Mesenchymal stem cell (in vitro differentiated cells and primary cell): Measurements from ENCODE around the gene ERN1.

ENCODE experiments used
- DNase-seq: peaks from one replicate; pipeline ENCODE4 v3.0.0-alpha.2; 2013
- H2AFZ ChIP-seq: one replicate; pipeline ENCODE4 v1.6.1; 2013; ENCODE audit warnings: low read depth, mild to moderate bottlenecking, control low read depth, inconsistent platforms, low read length, moderate library complexity
- H2AK5ac ChIP-seq: 2 replicates; pipeline ENCODE4 v1.6.1; 2013; ENCODE audit warnings: low read length, moderate library complexity, mild to moderate bottlenecking, inconsistent platforms; ENCODE audit not compliant: severe bottlenecking
- H2BK120ac ChIP-seq: one replicate; pipeline ENCODE4 v1.6.1; 2013; ENCODE audit warnings: low read depth, mild to moderate bottlenecking, inconsistent platforms, low read length, moderate library complexity
- H2BK12ac ChIP-seq, 2 experiments: one replicate each; pipeline ENCODE4 v1.6.1; 2013; ENCODE audit warnings: inconsistent platforms in 2 of 2, low read length in 2 of 2, mild to moderate bottlenecking in 2 of 2, moderate library complexity in 2 of 2, control low read depth in 1 of 2
- H2BK15ac ChIP-seq: one replicate; pipeline ENCODE4 v1.6.1; 2013; ENCODE audit warnings: mild to moderate bottlenecking, low read depth, inconsistent platforms; ENCODE audit not compliant: poor library complexity, severe bottlenecking
- H2BK5ac ChIP-seq: 2 replicates; pipeline ENCODE4 v1.6.1; 2013; ENCODE audit warnings: low read depth, mild to moderate bottlenecking, low read length, control low read depth, inconsistent platforms; ENCODE audit not compliant: poor library complexity, severe bottlenecking
- H3K14ac ChIP-seq, 2 experiments: one replicate each; pipeline ENCODE4 v1.6.1; 2013; ENCODE audit warnings: inconsistent platforms in 2 of 2, low read length in 2 of 2, control low read depth in 1 of 2, mild to moderate bottlenecking in 1 of 2, moderate library complexity in 1 of 2
- H3K18ac ChIP-seq, 2 experiments: one replicate each; pipeline ENCODE4 v1.6.1; 2013; ENCODE audit warnings: inconsistent platforms in 2 of 2, low read length in 2 of 2, control low read depth in 1 of 2, low read depth in 1 of 2, mild to moderate bottlenecking in 1 of 2
- H3K23ac ChIP-seq, 2 experiments: one replicate each; pipeline ENCODE4 v1.6.1; 2013; ENCODE audit warnings: inconsistent platforms in 2 of 2, low read length in 2 of 2, mild to moderate bottlenecking in 2 of 2, moderate library complexity in 2 of 2, control low read depth in 1 of 2
- H3K27ac ChIP-seq: 2 replicates; pipeline ENCODE4 v1.5.1; 2013; ENCODE audit warnings: mild to moderate bottlenecking, moderate library complexity, low read length, control low read depth, inconsistent platforms; ENCODE audit not compliant: poor library complexity, severe bottlenecking
- H3K27me3 ChIP-seq, 2 experiments: 2 replicates each; pipeline versions ENCODE4 v1.6.1 to v1.7.0; 2013; ENCODE audit warnings: low read length in 2 of 2, mild to moderate bottlenecking in 2 of 2, moderate library complexity in 2 of 2, control low read depth in 1 of 2, inconsistent platforms in 1 of 2; ENCODE audit not compliant: control insufficient read depth in 1 of 2, insufficient read depth in 1 of 2
- H3K36me3 ChIP-seq, 2 experiments: 2 replicates each; pipeline versions ENCODE4 v1.6.1 to v1.7.0; 2013; ENCODE audit warnings: low read length in 2 of 2, control low read depth in 1 of 2, inconsistent platforms in 1 of 2, low read depth in 1 of 2, mild to moderate bottlenecking in 1 of 2; ENCODE audit not compliant: insufficient read depth in 2 of 2, control insufficient read depth in 1 of 2
- H3K4ac ChIP-seq, 2 experiments: one replicate each; pipeline ENCODE4 v1.6.1; 2013; ENCODE audit warnings: inconsistent platforms in 2 of 2, low read length in 2 of 2, mild to moderate bottlenecking in 2 of 2, moderate library complexity in 2 of 2, control low read depth in 1 of 2, low read depth in 1 of 2
- H3K4me1 ChIP-seq: 2 replicates; pipeline ENCODE4 v1.6.1; 2013; ENCODE audit warnings: low read depth, low read length, control low read depth; ENCODE audit not compliant: control insufficient read depth, insufficient read depth
- H3K4me2 ChIP-seq: 2 replicates; pipeline ENCODE4 v1.6.1; 2013; ENCODE audit warnings: low read length, mild to moderate bottlenecking, inconsistent platforms; ENCODE audit not compliant: poor library complexity, severe bottlenecking
- H3K4me3 ChIP-seq, 2 experiments: 2 replicates each; pipeline versions ENCODE4 v1.5.1 to v1.7.0; 2013; ENCODE audit warnings: low read length in 2 of 2, mild to moderate bottlenecking in 2 of 2, control low read depth in 1 of 2, low read depth in 1 of 2; ENCODE audit not compliant: insufficient read depth in 1 of 2
- H3K79me1 ChIP-seq: replicated peaks from 2 replicates; pipeline ENCODE4 v1.6.1; 2013; ENCODE audit warnings: mild to moderate bottlenecking, control low read depth, low read length, inconsistent platforms; ENCODE audit not compliant: poor library complexity, severe bottlenecking
- H3K9ac ChIP-seq: 2 replicates; pipeline ENCODE4 v1.7.0; 2013; ENCODE audit warnings: mild to moderate bottlenecking, low read length, moderate library complexity
- H3K9me3 ChIP-seq: 2 replicates; pipeline ENCODE4 v1.7.0; 2013; ENCODE audit warnings: mild to moderate bottlenecking, low read length; ENCODE audit not compliant: control insufficient read depth
- H4K8ac ChIP-seq: one replicate; pipeline ENCODE4 v1.6.1; 2013; ENCODE audit warnings: inconsistent platforms, mild to moderate bottlenecking, low read length, moderate library complexity
- H4K91ac ChIP-seq: one replicate; pipeline ENCODE4 v1.6.1; 2013; ENCODE audit warnings: mild to moderate bottlenecking, low read length, inconsistent platforms
- WGBS: methylation state at CpG from one replicate; pipeline ENCODE4 v1.1.7; 2013; ENCODE audit warnings: mixed read lengths; 5-methylcytosine and 5-hydroxymethylcytosine counted together

ERN1 gene

DNA sequence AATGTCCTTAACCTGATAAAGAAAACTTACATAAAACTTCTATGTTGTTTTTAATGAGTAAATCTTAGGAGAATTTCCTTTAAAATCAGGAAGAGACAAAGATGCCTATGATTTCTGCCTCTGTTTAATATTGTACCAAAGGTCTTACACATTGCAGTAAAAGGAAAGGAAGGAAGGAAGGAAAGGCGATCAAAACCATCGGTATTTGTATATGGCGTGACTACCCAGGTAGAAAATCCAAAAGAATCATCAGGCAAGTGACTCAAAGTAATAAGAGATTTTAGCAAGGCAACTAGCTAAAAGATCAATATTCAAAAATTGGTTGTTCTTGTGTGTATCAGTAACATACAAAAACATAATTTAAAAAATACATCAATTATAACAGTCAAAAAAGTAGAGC, 113.0 kb downstream of the ERN1 start:
- Histone ChIP-seq H3K14ac (no peak overlapping the region), H3K4me3 (no peak overlapping the region), H3K23ac (no peak overlapping the region), H3K27ac (no peak overlapping the region), H3K27me3 (peaks cover 9 to 11% of the 10 kb centered on the region in 2 experiments), H3K79me1 (no peaks in the 10 kb centered on the region), H3K36me3 (no peaks in the 10 kb centered on the region), H3K4me1 (peaks cover 2% of the 10 kb centered on the region), H3K9ac (no peak overlapping the region), H3K18ac (no peak overlapping the region), H2AFZ (no peak overlapping the region), H2BK5ac (no peak overlapping the region), H2BK15ac (no peak overlapping the region), H3K4ac (no peak overlapping the region), H2BK12ac (no peak overlapping the region), H3K9me3 (no peaks in the 10 kb centered on the region), H2BK120ac (no peak overlapping the region), H3K4me2 (no peak overlapping the region), H4K91ac (no peak overlapping the region), H2AK5ac (no peak overlapping the region), H4K8ac (no peak overlapping the region)
- no peak for DNase-seq
- 80% methylated on average over 1 of the region's 3 CpGs for WGBS

DNA sequence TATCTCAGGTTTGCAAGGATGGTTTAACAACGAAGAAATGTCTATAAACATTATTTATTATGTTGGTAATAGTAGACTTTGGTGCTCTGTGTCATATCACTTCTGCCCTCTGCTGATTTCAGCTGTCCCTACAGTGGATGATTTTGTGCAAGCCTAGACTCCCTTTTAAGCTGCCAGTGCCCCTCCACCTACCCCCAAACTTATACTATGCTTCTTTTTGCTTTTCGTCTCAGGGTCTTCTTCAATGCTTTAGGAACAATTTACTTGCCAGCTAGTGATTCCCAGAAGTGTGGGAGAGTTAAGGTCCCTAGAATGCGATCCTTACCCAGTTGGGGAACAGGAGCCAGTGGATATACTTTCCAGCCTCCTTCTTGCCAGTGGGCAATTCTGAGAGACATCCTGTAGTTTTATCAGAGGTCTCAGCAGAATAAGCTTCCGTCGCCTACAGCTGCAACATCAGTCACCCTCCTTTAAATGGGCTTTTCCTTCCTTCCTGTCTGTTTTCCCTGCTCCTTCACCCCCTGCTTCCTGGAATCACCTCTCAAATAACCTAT, 113.6 kb downstream of the ERN1 start:
- Histone ChIP-seq H3K4me1 (peaks cover 2% of the 10 kb centered on the region), H3K23ac (no peak overlapping the region), H3K36me3 (no peaks in the 10 kb centered on the region), H3K4me3 (no peak overlapping the region), H3K9me3 (no peaks in the 10 kb centered on the region), H3K27me3 (peaks cover 9 to 11% of the 10 kb centered on the region in 2 experiments), H2AFZ (no peak overlapping the region), H2AK5ac (no peak overlapping the region), H3K14ac (no peak overlapping the region), H2BK5ac (no peak overlapping the region), H2BK120ac (no peak overlapping the region), H3K79me1 (no peaks in the 10 kb centered on the region), H2BK15ac (no peak overlapping the region), H3K4me2 (no peak overlapping the region), H3K4ac (no peak overlapping the region), H3K18ac (no peak overlapping the region), H2BK12ac (no peak overlapping the region), H4K8ac (no peak overlapping the region), H3K27ac (no peak overlapping the region), H3K9ac (no peak overlapping the region), H4K91ac (no peak overlapping the region)
- no peak for DNase-seq
- WGBS: 64% methylated on average over 4 of the region's 5 CpGs

DNA sequence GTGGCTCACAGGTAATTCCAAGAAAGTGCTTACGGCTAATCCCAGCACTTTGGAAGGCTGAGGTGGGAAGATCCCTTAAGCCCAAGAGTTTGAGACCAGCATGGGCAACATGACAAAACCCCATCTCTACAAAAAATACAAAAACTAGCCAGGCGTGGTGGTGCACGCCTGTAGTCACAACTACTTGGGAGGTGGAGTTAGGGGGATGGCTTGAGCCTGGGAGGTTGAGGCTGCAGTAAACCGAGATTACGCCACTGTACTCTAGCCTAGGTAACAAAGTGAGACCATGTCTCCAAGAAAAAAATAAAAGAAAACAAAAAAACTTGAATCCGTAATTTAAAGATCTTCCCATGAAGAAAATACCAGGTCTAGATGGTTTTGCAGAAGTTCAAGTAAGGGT, 114.5 kb downstream of the ERN1 start:
- H3K18ac ChIP-seq: no peak overlapping the region
- no peaks in the 10 kb centered on the region for H3K36me3 ChIP-seq
- H2BK15ac ChIP-seq: no peak overlapping the region
- no peaks in the 10 kb centered on the region for H3K9me3 ChIP-seq
- H3K27me3 ChIP-seq: peaks cover 8 to 11% of the 10 kb centered on the region in 2 experiments
- H2BK5ac ChIP-seq: no peak overlapping the region
- no peak overlapping the region for H2BK12ac ChIP-seq
- H3K23ac ChIP-seq: no peak overlapping the region
- H3K14ac ChIP-seq: no peak overlapping the region
- 90% methylated on average over 1 of the region's 6 CpGs for WGBS
- H3K79me1 ChIP-seq: no peaks in the 10 kb centered on the region
- H3K9ac ChIP-seq: no peak overlapping the region
- H3K4me1 ChIP-seq: peaks cover 1% of the 10 kb centered on the region
- H2AFZ ChIP-seq: no peak overlapping the region
- no peak overlapping the region for H3K4me3 ChIP-seq
- no peak for DNase-seq
- H2BK120ac ChIP-seq: no peak overlapping the region
- H3K27ac ChIP-seq: no peak overlapping the region
- H3K4me2 ChIP-seq: no peak overlapping the region
- no peak overlapping the region for H4K91ac ChIP-seq
- H2AK5ac ChIP-seq: no peak overlapping the region
- no peak overlapping the region for H3K4ac ChIP-seq
- no peak overlapping the region for H4K8ac ChIP-seq

DNA sequence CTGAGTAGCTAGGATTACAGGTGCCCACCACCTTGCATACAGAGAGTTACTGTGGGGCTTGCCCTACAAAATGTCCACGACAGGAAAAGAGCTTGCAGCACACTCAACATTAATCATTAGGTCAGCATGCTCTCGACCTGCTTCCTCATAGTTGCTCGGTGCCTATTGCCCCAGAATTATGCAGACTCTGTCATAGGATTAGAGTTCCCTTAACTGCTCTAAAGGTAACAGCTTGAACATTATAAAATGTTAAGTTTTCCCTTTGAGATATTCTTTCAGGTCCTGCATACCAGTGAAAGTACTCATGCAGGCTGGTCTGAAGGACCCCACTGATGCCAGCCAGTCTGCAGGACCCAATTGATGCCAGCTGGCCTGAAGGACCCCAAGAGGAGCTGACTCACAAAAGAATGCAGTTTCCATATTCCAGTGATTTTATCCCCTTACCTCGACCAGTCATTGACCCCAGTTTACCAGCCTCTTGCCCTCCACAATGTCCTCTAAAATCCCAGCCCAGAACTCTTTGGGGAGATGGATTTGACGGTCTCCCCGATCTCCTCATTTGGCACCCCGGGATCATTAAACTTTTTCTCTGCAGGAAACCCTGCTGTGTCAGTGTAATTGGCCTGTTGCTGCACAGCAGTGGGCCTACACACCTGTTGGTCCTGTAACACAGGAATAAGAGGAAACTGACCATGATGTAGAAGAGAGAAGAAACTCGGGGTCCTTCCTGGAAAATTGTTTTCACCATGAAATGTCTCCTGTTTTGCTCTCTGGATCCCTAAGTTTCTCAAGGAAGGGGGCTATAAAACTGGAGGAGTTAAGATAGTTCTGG, 120.2 kb downstream of the ERN1 start:
- H3K4me3 ChIP-seq: no peak overlapping the region
- H2BK5ac ChIP-seq: no peak overlapping the region
- no peak overlapping the region for H2BK12ac ChIP-seq
- peak; percentile 33 for DNase-seq
- no peak overlapping the region for H3K9ac ChIP-seq
- no peaks in the 10 kb centered on the region for H3K9me3 ChIP-seq
- no peak overlapping the region for H3K4ac ChIP-seq
- no peaks in the 10 kb centered on the region for H3K36me3 ChIP-seq
- H3K4me1 ChIP-seq: peaks cover 4% of the 10 kb centered on the region
- no peaks in the 10 kb centered on the region for H3K79me1 ChIP-seq
- no peak overlapping the region for H2AK5ac ChIP-seq
- no peak overlapping the region for H3K23ac ChIP-seq
- H3K14ac ChIP-seq: no peak overlapping the region
- no peak overlapping the region for H4K8ac ChIP-seq
- no peak overlapping the region for H3K27ac ChIP-seq
- H2BK15ac ChIP-seq: no peak overlapping the region
- no peak overlapping the region for H3K4me2 ChIP-seq
- no peak overlapping the region for H4K91ac ChIP-seq
- H2AFZ ChIP-seq: no peak overlapping the region
- H3K27me3 ChIP-seq: no peaks in the 10 kb centered on the region
- H3K18ac ChIP-seq: no peak overlapping the region
- WGBS: 58% methylated on average over 8 of the region's 8 CpGs
- H2BK120ac ChIP-seq: no peak overlapping the region
